Nephron (organoid): ENCODE results near the gene DHH.
"Not testable (repeated sequence)": the region's sequence is repeated elsewhere in the genome, so short reads cannot be mapped to it uniquely, and the experiment has no call there.

Experiments
- H3K27ac Mint-ChIP-seq, 3 experiments: 2 replicates each; pipeline ENCODE4 v1.8.0; 2020; ENCODE audit warnings: mixed read lengths in 3 of 3, mild to moderate bottlenecking in 2 of 3, moderate library complexity in 1 of 3
- H3K27me3 Mint-ChIP-seq: 2 replicates; pipeline ENCODE4 v1.8.0; 2021; ENCODE audit warnings: low read depth, mild to moderate bottlenecking, moderate library complexity, mixed read lengths
- H3K36me3 Mint-ChIP-seq: 2 replicates; pipeline ENCODE4 v1.8.0; 2020; ENCODE audit warnings: low read depth, mixed read lengths
- H3K4me1 Mint-ChIP-seq: 2 replicates; pipeline ENCODE4 v1.8.0; 2020; ENCODE audit warnings: mixed read lengths
- H3K4me3 Mint-ChIP-seq, 3 experiments: 2 replicates each; pipeline ENCODE4 v1.8.0; 2020; ENCODE audit warnings: mild to moderate bottlenecking in 3 of 3, mixed read lengths in 3 of 3, moderate library complexity in 2 of 3
- H3K9me3 Mint-ChIP-seq: 2 replicates; pipeline ENCODE4 v1.8.0; 2020; ENCODE audit warnings: mixed read lengths
- CTCF ChIP-seq, 3 experiments: fragments of 200-600 bp; sonication (generic); IDR thresholded peaks; one replicate each; pipeline ENCODE4 v1.5.0; 2021; ENCODE audit warnings: antibody characterized with exemption in 3 of 3; ENCODE audit not compliant: unreplicated experiment in 3 of 3

Gene DHH

GRCh38 chr12:49094160-49094974 lies at the start of gene DHH:
Gene DHH, minus strand, starts transcription at chr12:49094801. Its CDS starts 289 bp downstream, at chr12:49094512.
- Mint-ChIP-seq H3K27ac (no peak within 1 kb of the TSS), H3K36me3 (peaks cover 33% of the 10 kb centered on the region), H3K9me3 (no peaks in the 10 kb centered on the region), H3K4me1 (peaks cover 36% of the 10 kb centered on the region), H3K27me3 (peaks cover 81% of the 10 kb centered on the region), H3K4me3 (peak within 1 kb of the TSS; percentile 45 to 59 (median 50))
- no peak for TF ChIP-seq CTCF (IDR thresholded peaks at IDR 0.05; ENCODE audit: unreplicated experiment in 3 of 3)

GRCh38 chr12:49144384-49144783 lies 49.8 kb upstream of the DHH start:
- no peaks in the 10 kb centered on the region for H3K36me3 Mint-ChIP-seq
- no peak for TF ChIP-seq CTCF (IDR thresholded peaks at IDR 0.05; ENCODE audit: unreplicated experiment in 3 of 3)
- no peak overlapping the region for H3K27ac Mint-ChIP-seq
- no peaks in the 10 kb centered on the region for H3K4me1 Mint-ChIP-seq
- H3K9me3 Mint-ChIP-seq: no peaks in the 10 kb centered on the region
- no peak overlapping the region for H3K4me3 Mint-ChIP-seq
- no peaks in the 10 kb centered on the region for H3K27me3 Mint-ChIP-seq

GRCh38 chr12:49138999-49139398 lies 44.4 kb upstream of the DHH start:
- Mint-ChIP-seq H3K4me1 (peaks cover under 1% of the 10 kb centered on the region), H3K4me3 (no peak overlapping the region), H3K27ac (no peak overlapping the region), H3K36me3 (no peaks in the 10 kb centered on the region), H3K27me3 (no peaks in the 10 kb centered on the region), H3K9me3 (no peaks in the 10 kb centered on the region)
- TF ChIP-seq CTCF (IDR thresholded peaks at IDR 0.05; ENCODE audit: unreplicated experiment in 3 of 3): no peak

- Mint-ChIP-seq H3K4me3 (no peak overlapping the region), H3K36me3 (no peaks in the 10 kb centered on the region), H3K4me1 (peaks cover 5% of the 10 kb centered on the region), H3K27me3 (no peaks in the 10 kb centered on the region), H3K9me3 (no peaks in the 10 kb centered on the region), H3K27ac (no peak overlapping the region)
- TF ChIP-seq CTCF (IDR thresholded peaks at IDR 0.05; ENCODE audit: unreplicated experiment in 3 of 3): no peak
These were observed 44.0 kb upstream of the DHH start for GRCh38 chr12:49138587-49138986.

- Mint-ChIP-seq H3K36me3 (no peaks in the 10 kb centered on the region), H3K27ac (no peak overlapping the region), H3K4me1 (peaks cover 15% of the 10 kb centered on the region), H3K27me3 (no peaks in the 10 kb centered on the region), H3K9me3 (no peaks in the 10 kb centered on the region), H3K4me3 (no peak overlapping the region)
- TF ChIP-seq CTCF (IDR thresholded peaks at IDR 0.05; ENCODE audit: unreplicated experiment in 3 of 3): no peak
These were observed 42.9 kb upstream of the DHH start for GRCh38 chr12:49137476-49137875.

GRCh38 chr12:49136997-49137396 lies 42.4 kb upstream of the DHH start:
- not testable (repeated sequence) for H3K36me3 Mint-ChIP-seq, H3K27ac Mint-ChIP-seq, H3K27me3 Mint-ChIP-seq, H3K4me3 Mint-ChIP-seq, H3K9me3 Mint-ChIP-seq
- H3K4me1 Mint-ChIP-seq: peaks cover 20% of the 10 kb centered on the region
